Cardiac muscle cell (in vitro differentiated cells and primary cell): ENCODE results near the gene DNAH3. TPM values are rescaled to one million over a fixed set of nuclear protein-coding genes. Genes with fewer than 3 reads are reported as not detected.

Experiments used
- DNase-seq, 2 donors: peaks; one replicate each; pipeline versions ENCODE4 v3.0.0 to v3.0.0-alpha.2; 2010 to 2017; ENCODE audit warnings: low read depth in 1 of 2, low spot score in 1 of 2
- H3K27ac ChIP-seq: fragments of 200-600 bp; sonication (generic); 2 replicates; pipeline ENCODE4 v1.5.1; 2016
- H3K27me3 ChIP-seq: fragments of 200-600 bp; sonication (generic); 2 replicates; pipeline ENCODE4 v1.6.0; 2016; ENCODE audit warnings: control low read depth
- H3K36me3 ChIP-seq: fragments of 200-600 bp; sonication (generic); 2 replicates; pipeline ENCODE4 v1.5.1; 2016; ENCODE audit warnings: control low read depth
- H3K4me1 ChIP-seq: fragments of 200-600 bp; sonication (generic); 2 replicates; pipeline ENCODE4 v1.8.1; 2017; ENCODE audit warnings: low read depth, mild to moderate bottlenecking, mixed run types
- H3K4me3 ChIP-seq: fragments of 200-600 bp; sonication (generic); 2 replicates; pipeline ENCODE4 v1.5.1; 2016; ENCODE audit warnings: mild to moderate bottlenecking
- H3K9me3 ChIP-seq: fragments of 200-600 bp; sonication (generic); 2 replicates; pipeline ENCODE4 v1.5.1; 2017; ENCODE audit warnings: low read depth, mild to moderate bottlenecking, control low read depth
- polyA plus RNA-seq: library from polyadenylated mRNA; unstranded; fragments of >200 nt; fragmentation: Nextera tagmentation; extraction: Ambion mirVana; gene quantifications from 2 replicates; pipeline ENCODE4 v1.2.1, GENCODE V29; 2016
- total RNA-seq: library from RNA; depleted of rRNA; stranded (reverse); fragments of >200 nt; gene quantifications from 2 replicates; pipeline ENCODE4 v1.2.3, GENCODE V29; 2016
- TF ChIP-seq, protein P1 (sequence below): IDR thresholded peaks from 2 replicates; pipeline ENCODE4 v1.5.1; 2012; ENCODE audit warnings: low read depth, mild to moderate bottlenecking, low read length

The DNAH3 gene
- total and polyA plus RNA-seq, 2 experiments from 2014 or later = 0.39 TPM; not detected in 1

DNA sequence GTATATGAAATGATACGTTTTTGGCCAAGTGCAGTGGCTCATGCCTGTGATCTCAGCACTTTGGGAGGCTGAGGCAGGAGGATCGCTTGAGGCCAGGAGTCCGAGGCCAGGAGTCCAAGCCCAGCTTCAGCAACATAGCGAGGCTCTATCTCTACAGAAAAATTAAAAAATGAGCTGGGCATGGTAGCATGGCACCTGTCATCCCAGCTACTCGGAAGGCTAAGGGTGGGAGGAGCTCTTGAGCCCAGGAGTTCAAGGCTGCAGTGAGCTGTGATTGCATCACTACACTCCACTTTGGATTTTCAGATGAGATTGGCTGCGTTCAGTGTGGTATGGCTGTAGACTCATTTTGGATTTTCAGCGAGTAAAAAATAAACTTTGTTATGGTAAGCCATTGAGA, 112.4 kb downstream of the DNAH3 start:
- Histone ChIP-seq H3K4me3 (no peak overlapping the region), H3K9me3 (no peaks in the 10 kb centered on the region), H3K4me1 (peaks cover 4% of the 10 kb centered on the region), H3K27ac (no peak overlapping the region), H3K36me3 (no peaks in the 10 kb centered on the region), H3K27me3 (no peaks in the 10 kb centered on the region)
- no peak for DNase-seq
- TF ChIP-seq, protein P1, sequence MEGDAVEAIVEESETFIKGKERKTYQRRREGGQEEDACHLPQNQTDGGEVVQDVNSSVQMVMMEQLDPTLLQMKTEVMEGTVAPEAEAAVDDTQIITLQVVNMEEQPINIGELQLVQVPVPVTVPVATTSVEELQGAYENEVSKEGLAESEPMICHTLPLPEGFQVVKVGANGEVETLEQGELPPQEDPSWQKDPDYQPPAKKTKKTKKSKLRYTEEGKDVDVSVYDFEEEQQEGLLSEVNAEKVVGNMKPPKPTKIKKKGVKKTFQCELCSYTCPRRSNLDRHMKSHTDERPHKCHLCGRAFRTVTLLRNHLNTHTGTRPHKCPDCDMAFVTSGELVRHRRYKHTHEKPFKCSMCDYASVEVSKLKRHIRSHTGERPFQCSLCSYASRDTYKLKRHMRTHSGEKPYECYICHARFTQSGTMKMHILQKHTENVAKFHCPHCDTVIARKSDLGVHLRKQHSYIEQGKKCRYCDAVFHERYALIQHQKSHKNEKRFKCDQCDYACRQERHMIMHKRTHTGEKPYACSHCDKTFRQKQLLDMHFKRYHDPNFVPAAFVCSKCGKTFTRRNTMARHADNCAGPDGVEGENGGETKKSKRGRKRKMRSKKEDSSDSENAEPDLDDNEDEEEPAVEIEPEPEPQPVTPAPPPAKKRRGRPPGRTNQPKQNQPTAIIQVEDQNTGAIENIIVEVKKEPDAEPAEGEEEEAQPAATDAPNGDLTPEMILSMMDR = no peak

DNA sequence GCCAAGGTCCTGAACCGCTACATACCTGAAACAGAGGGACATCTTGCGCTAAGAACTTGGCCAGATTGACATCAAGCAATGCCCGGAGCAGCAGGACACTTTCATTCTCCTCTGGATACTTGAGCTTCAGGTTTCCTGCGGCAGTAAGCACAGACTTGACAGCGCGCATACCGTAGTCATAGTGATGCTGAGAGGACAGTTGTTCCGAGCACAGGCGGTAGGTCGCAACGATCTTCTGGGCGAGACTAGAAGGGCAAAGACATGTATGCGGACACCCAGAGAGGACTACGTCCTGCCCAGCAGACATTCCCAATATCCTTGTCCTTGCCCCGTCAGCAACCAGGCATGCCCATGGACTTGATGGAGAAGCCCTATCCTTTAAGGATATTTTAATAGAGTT, 112.9 kb downstream of the DNAH3 start:
- no peak overlapping the region for H3K27ac ChIP-seq
- peaks cover 9% of the 10 kb centered on the region for H3K4me1 ChIP-seq
- no peaks in the 10 kb centered on the region for H3K36me3 ChIP-seq
- no peak overlapping the region for H3K4me3 ChIP-seq
- TF ChIP-seq, protein P1 = no peak
- no peaks in the 10 kb centered on the region for H3K27me3 ChIP-seq
- no peaks in the 10 kb centered on the region for H3K9me3 ChIP-seq
- no peak for DNase-seq

DNA sequence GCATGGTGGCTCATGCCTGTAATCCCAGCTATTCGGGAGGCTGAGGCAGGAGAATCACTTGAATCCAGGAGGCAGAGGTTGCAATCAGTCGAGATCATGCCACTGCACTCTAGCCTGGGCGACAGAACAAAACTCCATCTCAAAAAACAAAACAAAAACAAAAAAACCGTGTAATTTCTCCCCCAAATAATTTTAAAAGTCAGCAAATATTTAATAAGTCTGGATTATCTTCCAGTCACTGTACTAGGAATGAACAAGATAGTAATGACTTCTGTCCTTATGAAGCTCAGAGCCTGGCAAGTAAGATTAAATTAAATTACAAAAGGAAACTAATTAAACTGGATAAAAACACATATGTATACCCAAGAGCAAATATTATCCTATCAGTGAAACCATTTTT, 113.5 kb downstream of the DNAH3 start:
- TF ChIP-seq, protein P1 = no peak
- no peaks in the 10 kb centered on the region for H3K27me3 ChIP-seq
- H3K4me3 ChIP-seq = no peak overlapping the region
- H3K4me1 ChIP-seq = peaks cover 12% of the 10 kb centered on the region
- no peaks in the 10 kb centered on the region for H3K9me3 ChIP-seq
- no peak overlapping the region for H3K27ac ChIP-seq
- no peak for DNase-seq
- no peaks in the 10 kb centered on the region for H3K36me3 ChIP-seq

DNA sequence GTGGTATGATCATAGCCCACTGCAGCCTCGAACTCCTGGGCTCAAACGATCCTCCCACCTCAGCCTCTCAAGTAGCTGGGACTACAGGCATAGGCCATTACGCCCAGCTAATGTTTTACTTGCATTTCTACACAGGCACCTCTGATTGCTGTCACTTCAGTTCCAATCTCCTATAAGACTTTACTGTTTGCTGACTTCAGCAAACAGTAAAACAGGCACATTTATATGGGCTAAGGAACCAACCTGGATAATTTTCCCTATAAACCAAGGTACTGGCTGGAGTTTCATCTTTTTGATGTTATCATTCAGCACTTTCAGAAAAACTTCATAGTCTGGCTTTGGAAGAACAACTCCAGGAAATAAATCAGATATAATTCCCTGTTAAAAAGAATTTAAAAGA, 114.2 kb downstream of the DNAH3 start:
- no peak for DNase-seq
- no peaks in the 10 kb centered on the region for H3K27me3 ChIP-seq
- TF ChIP-seq, protein P1 = no peak
- H3K4me1 ChIP-seq = peaks cover 12% of the 10 kb centered on the region
- no peaks in the 10 kb centered on the region for H3K36me3 ChIP-seq
- H3K4me3 ChIP-seq = no peak overlapping the region
- H3K27ac ChIP-seq = no peak overlapping the region
- no peaks in the 10 kb centered on the region for H3K9me3 ChIP-seq

DNA sequence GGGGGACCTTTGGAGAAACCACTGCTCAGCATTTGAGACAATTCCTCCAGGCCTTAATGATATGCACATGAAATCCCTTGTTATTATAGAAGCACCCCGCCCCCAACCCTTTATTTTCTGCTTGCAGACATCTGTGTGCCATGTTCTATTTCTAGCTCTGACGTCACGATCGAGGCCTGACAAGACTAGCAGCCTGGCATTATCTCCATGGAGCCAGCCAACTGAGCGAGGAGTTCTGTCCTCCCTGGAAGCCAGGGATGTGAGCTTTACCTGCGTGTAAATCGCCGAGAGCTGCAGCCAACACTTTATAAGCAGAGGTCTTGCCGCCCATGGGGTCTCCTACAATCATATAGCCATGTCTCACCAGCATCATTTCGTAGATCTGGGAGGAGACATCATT, 116.9 kb downstream of the DNAH3 start:
- Histone ChIP-seq H3K27me3 (no peaks in the 10 kb centered on the region), H3K27ac (no peak overlapping the region), H3K36me3 (no peaks in the 10 kb centered on the region), H3K9me3 (no peaks in the 10 kb centered on the region), H3K4me1 (peaks cover 12% of the 10 kb centered on the region), H3K4me3 (no peak overlapping the region)
- DNase-seq = peak in 1 of 2 donors; percentile 53
- TF ChIP-seq, protein P1 = no peak

DNA sequence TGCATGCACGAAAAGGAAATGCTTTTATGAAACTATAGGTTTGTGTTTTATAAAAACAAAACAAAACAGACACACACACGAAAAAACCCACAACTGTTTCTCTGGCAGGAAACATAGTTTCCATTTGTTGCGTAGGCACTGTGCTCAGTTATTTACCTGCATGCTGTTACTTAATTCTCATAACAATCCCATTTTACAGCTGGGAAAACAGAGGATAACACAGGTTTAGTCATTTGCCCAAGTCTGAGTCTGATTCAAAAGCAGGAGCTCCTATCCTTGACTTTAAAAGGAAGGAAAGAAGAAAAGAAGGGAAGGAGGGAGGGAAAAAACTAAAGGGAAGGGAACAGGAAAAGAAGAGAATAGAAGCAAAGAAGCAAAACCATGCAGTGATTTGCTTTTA, 117.4 kb downstream of the DNAH3 start:
- H3K36me3 ChIP-seq = no peaks in the 10 kb centered on the region
- no peak for DNase-seq

More for the DNA sequence above, 117.4 kb downstream of the DNAH3 start:
- TF ChIP-seq, protein P1 = no peak
- Histone ChIP-seq H3K4me3 (no peak overlapping the region), H3K4me1 (peaks cover 12% of the 10 kb centered on the region), H3K9me3 (no peaks in the 10 kb centered on the region), H3K27me3 (no peaks in the 10 kb centered on the region), H3K27ac (no peak overlapping the region)
